HPDE6-E6E7 (cell line): ENCODE results near the gene LARGE1.
"Not testable (repeated sequence)": the region's sequence is repeated elsewhere in the genome, so short reads cannot be mapped to it uniquely, and the experiment has no call there.

Experiments
- DNase-seq: peaks from one replicate; pipeline ENCODE4 v3.0.0; 2011; ENCODE audit warnings: missing footprints; ENCODE audit errors: extremely low spot score

Gene LARGE1

GRCh38 chr22:33363256-33363655, 557.0 kb downstream of the LARGE1 start:
- not testable (repeated sequence) for DNase-seq

- no peak for DNase-seq
These were observed 557.6 kb downstream of the LARGE1 start for GRCh38 chr22:33362702-33363101.

GRCh38 chr22:33361581-33361980, 558.7 kb downstream of the LARGE1 start:
- DNase-seq: no peak

- no peak for DNase-seq
These were observed 562.3 kb downstream of the LARGE1 start for GRCh38 chr22:33357981-33358399.

GRCh38 chr22:33354928-33355327, 565.3 kb downstream of the LARGE1 start:
- DNase-seq: no peak

GRCh38 chr22:33353502-33353901, 566.8 kb downstream of the LARGE1 start:
- no peak for DNase-seq

- no peak for DNase-seq
These were observed 567.5 kb downstream of the LARGE1 start for GRCh38 chr22:33352768-33353167.

GRCh38 chr22:33350961-33351360, 569.3 kb downstream of the LARGE1 start:
- DNase-seq: no peak

- no peak for DNase-seq
These were observed 569.8 kb downstream of the LARGE1 start for GRCh38 chr22:33350491-33350890.

GRCh38 chr22:33347002-33347401, 573.3 kb downstream of the LARGE1 start:
- no peak for DNase-seq

GRCh38 chr22:33341611-33342010, 578.7 kb downstream of the LARGE1 start:
- no peak for DNase-seq

- DNase-seq: no peak
These were observed 582.8 kb downstream of the LARGE1 start for GRCh38 chr22:33337524-33337923.

- no peak for DNase-seq
These were observed 584.5 kb downstream of the LARGE1 start for GRCh38 chr22:33335611-33336279.

GRCh38 chr22:33332538-33332937, 587.7 kb downstream of the LARGE1 start:
- no peak for DNase-seq

GRCh38 chr22:33331017-33331416, 589.3 kb downstream of the LARGE1 start:
- no peak for DNase-seq

GRCh38 chr22:33330534-33330933, 589.7 kb downstream of the LARGE1 start:
- no peak for DNase-seq

GRCh38 chr22:33329398-33329797, 590.9 kb downstream of the LARGE1 start:
- no peak for DNase-seq

- no peak for DNase-seq
These were observed 591.4 kb downstream of the LARGE1 start for GRCh38 chr22:33328789-33329296.

GRCh38 chr22:33327348-33327860, 592.9 kb downstream of the LARGE1 start:
- no peak for DNase-seq

- DNase-seq: no peak
These were observed 593.6 kb downstream of the LARGE1 start for GRCh38 chr22:33326540-33327295.

GRCh38 chr22:33325232-33326004, 594.9 kb downstream of the LARGE1 start:
- DNase-seq: no peak

- no peak for DNase-seq
These were observed 596.0 kb downstream of the LARGE1 start for GRCh38 chr22:33324228-33324627.
